PC-3 (cell line): ENCODE data around the gene AKAP13. TPM values are rescaled to one million over a fixed set of nuclear protein-coding genes. Genes with fewer than 3 reads are reported as not detected.

Experiments
- ATAC-seq: fragments of 200-7000 bp; cut with Tn5 transposase; 2 replicates; pipeline ENCODE4 v1.9.1; 2020; ENCODE audit warnings: mild to moderate bottlenecking, moderate library complexity
- BruUV-seq: library from RNA; stranded (reverse); fragments of 400-500 nt; replicated peaks from 2 replicates; lab custom pipeline; 2021; lab: Mats Ljungman, UMichigan
- CTCF ChIA-PET: fragments of 300-600 bp; sonication (Branson Sonifier 250); formaldehyde crosslinking; loops from one replicate; lab custom pipeline; 2022; ENCODE audit warnings: antibody characterized with exemption; lab: Charles Lee
- POLR2A ChIA-PET: fragments of 300-600 bp; sonication (Branson Sonifier 250); formaldehyde crosslinking; loops from one replicate; lab custom pipeline; 2022; ENCODE audit warnings: antibody characterized with exemption; ENCODE audit not compliant: unreplicated experiment; lab: Charles Lee
- DNase-seq: peaks from one replicate; pipeline ENCODE4 v3.0.0-alpha.2; 2015
- H2AFZ ChIP-seq: fragments of 300-600 bp; sonication (generic); 2 replicates; pipeline ENCODE4 v1.6.0; 2016; ENCODE audit warnings: antibody characterized with exemption, low read length
- H3F3A ChIP-seq: fragments of 300-600 bp; sonication (generic); one replicate; pipeline ENCODE4 v1.6.0; 2017; ENCODE audit warnings: antibody characterized with exemption, low read length, control low read depth, mild to moderate bottlenecking; ENCODE audit not compliant: unreplicated experiment
- H3K27ac ChIP-seq: fragments of 300-600 bp; sonication (generic); 2 replicates; pipeline ENCODE4 v1.5.1; 2016; ENCODE audit warnings: mild to moderate bottlenecking, low read length
- H3K27me3 ChIP-seq: fragments of 300-600 bp; sonication (generic); 2 replicates; pipeline ENCODE4 v1.6.1; 2016; ENCODE audit warnings: low read length, mixed read lengths
- H3K36me3 ChIP-seq: fragments of 300-600 bp; sonication (generic); 2 replicates; pipeline ENCODE4 v1.6.1; 2016; ENCODE audit warnings: low read depth, mixed run types, low read length, mixed read lengths
- H3K4me1 ChIP-seq: fragments of 300-600 bp; sonication (generic); 2 replicates; pipeline ENCODE4 v1.5.1; 2016; ENCODE audit warnings: low read length; ENCODE audit not compliant: insufficient read depth
- H3K4me2 ChIP-seq: fragments of 300-600 bp; sonication (generic); 2 replicates; pipeline ENCODE4 v1.6.0; 2016; ENCODE audit warnings: low read length
- H3K4me3 ChIP-seq: fragments of 300-600 bp; sonication (generic); 2 replicates; pipeline ENCODE4 v1.5.1; 2016; ENCODE audit warnings: mild to moderate bottlenecking, low read length, mixed read lengths
- H3K79me2 ChIP-seq: fragments of 300-600 bp; sonication (generic); 2 replicates; pipeline ENCODE4 v1.6.1; 2017; ENCODE audit warnings: low read length, mixed read lengths
- H3K9ac ChIP-seq: fragments of 300-600 bp; sonication (generic); 2 replicates; pipeline ENCODE4 v1.6.0; 2016; ENCODE audit warnings: mild to moderate bottlenecking, low read length
- H3K9me2 ChIP-seq: fragments of 300-600 bp; sonication (generic); replicated peaks from 2 replicates; pipeline ENCODE4 v1.6.1; 2016; ENCODE audit warnings: mixed run types, low read length, mixed read lengths
- H3K9me3 ChIP-seq: fragments of 300-600 bp; sonication (generic); 2 replicates; pipeline ENCODE4 v1.6.1; 2016; ENCODE audit warnings: low read length, mixed read lengths
- H4K20me1 ChIP-seq: fragments of 300-600 bp; sonication (generic); 2 replicates; pipeline ENCODE4 v1.6.1; 2016; ENCODE audit warnings: low read length, mixed read lengths
- CTCF ChIP-seq: fragments of 300-600 bp; sonication (generic); conservative IDR thresholded peaks from 2 replicates; pipeline ENCODE4 v1.5.1; 2017; ENCODE audit warnings: antibody characterized with exemption, low read depth, mild to moderate bottlenecking, low read length
- EZH2 ChIP-seq: fragments of 300-600 bp; sonication (generic); IDR thresholded peaks from one replicate; pipeline ENCODE4 v1.6.1; 2017; ENCODE audit warnings: antibody characterized with exemption, mild to moderate bottlenecking, low read length; ENCODE audit not compliant: unreplicated experiment
- EZH2phosphoT487 ChIP-seq: fragments of 300-600 bp; sonication (generic); IDR thresholded peaks from 2 replicates; pipeline ENCODE4 v1.6.1; 2018; ENCODE audit warnings: mild to moderate bottlenecking, antibody characterized with exemption, low read length, borderline replicate concordance
- intact Hi-C: fragments of 100-400 bp; cut with micrococcal nuclease; formaldehyde crosslinking; loops from 2 replicates; pipeline ENCODE4 v1.9.0; 2023
- total RNA-seq: library from RNA; depleted of rRNA; stranded (reverse); fragments of >200 nt; gene quantifications from 2 replicates; pipeline ENCODE4 v1.2.3, GENCODE V29; 2014

Gene AKAP13
- total RNA-seq, 1 experiment from 2014 or later = 36.8 TPM

- H3F3A ChIP-seq = no peaks in the 10 kb centered on the region
- H2AFZ ChIP-seq = no peak overlapping the region
- H4K20me1 ChIP-seq = peaks cover 53% of the 10 kb centered on the region
- no peaks in the 10 kb centered on the region for H3K36me3 ChIP-seq
- CTCF ChIA-PET = no interaction called here
- ATAC-seq (no peak), DNase-seq (no peak)
- H3K9ac ChIP-seq = no peak overlapping the region
- H3K27me3 ChIP-seq = no peaks in the 10 kb centered on the region
- POLR2A ChIA-PET = no interaction called here
- H3K4me1 ChIP-seq = peaks cover 47% of the 10 kb centered on the region
- no peak overlapping the region for H3K27ac ChIP-seq
- no TSS peak for BruUV-seq
- TF ChIP-seq EZH2 (no peak), EZH2phosphoT487 (no peak), CTCF (no peak)
- no peak overlapping the region for H3K4me2 ChIP-seq
- no peaks in the 10 kb centered on the region for H3K9me3 ChIP-seq
- H3K9me2 ChIP-seq = no peaks in the 10 kb centered on the region
- no peak overlapping the region for H3K4me3 ChIP-seq
- intact Hi-C loops = no loop called here
- H3K79me2 ChIP-seq = peaks cover 100% of the 10 kb centered on the region
Measured at GRCh38 chr15:85393210-85393609, 12.8 kb downstream of the AKAP13 start.

- ATAC-seq (peak; percentile 61), DNase-seq (peak; percentile 46)
- 0 out of 2 replicates have a peak overlapping the region, but pooled peaks have one; percentile 0 for H3K4me3 ChIP-seq
- H3K27ac ChIP-seq = peak overlapping the region; percentile 23
- H3K79me2 ChIP-seq = peaks cover 97% of the 10 kb centered on the region
- no peaks in the 10 kb centered on the region for H3K27me3 ChIP-seq
- POLR2A ChIA-PET = interaction anchor here (0.6 kb wide), 1 partner anchor 19 kb away, joined by 7 read pairs; no protein-coding TSS in a partner anchor
- H3K36me3 ChIP-seq = no peaks in the 10 kb centered on the region
- H3K9me2 ChIP-seq = no peaks in the 10 kb centered on the region
- BruUV-seq = no TSS peak
- H3K4me2 ChIP-seq = peak overlapping the region; percentile 27
- H4K20me1 ChIP-seq = peaks cover 51% of the 10 kb centered on the region
- TF ChIP-seq CTCF (no peak), EZH2 (no peak), EZH2phosphoT487 (no peak)
- H3K4me1 ChIP-seq = peaks cover 47% of the 10 kb centered on the region
- intact Hi-C loops = no loop called here
- no peaks in the 10 kb centered on the region for H3K9me3 ChIP-seq
- no peak overlapping the region for H3K9ac ChIP-seq
- no peak overlapping the region for H2AFZ ChIP-seq
- H3F3A ChIP-seq = no peaks in the 10 kb centered on the region
- CTCF ChIA-PET = no interaction called here
Measured at GRCh38 chr15:85394554-85395333, 14.3 kb downstream of the AKAP13 start.

GRCh38 chr15:85396554-85396953, 16.2 kb downstream of the AKAP13 start:
- H4K20me1 ChIP-seq = peaks cover 50% of the 10 kb centered on the region
- no peaks in the 10 kb centered on the region for H3K9me2 ChIP-seq
- no peak for ATAC-seq
- POLR2A ChIA-PET = no interaction called here
- peaks cover 95% of the 10 kb centered on the region for H3K79me2 ChIP-seq
- H3K9me3 ChIP-seq = no peaks in the 10 kb centered on the region
- intact Hi-C loops = no loop called here
- CTCF ChIA-PET = interaction anchor here (0.6 kb wide), 1 partner anchor 11 kb away, joined by 3 read pairs; no protein-coding TSS in a partner anchor
- no peak for TF ChIP-seq EZH2phosphoT487
- no peak for TF ChIP-seq EZH2
- no peak for TF ChIP-seq CTCF
- no peak overlapping the region for H3K4me2 ChIP-seq
- H3K9ac ChIP-seq = no peak overlapping the region
- H3K4me1 ChIP-seq = peaks cover 58% of the 10 kb centered on the region
- no peak for DNase-seq
- no peak overlapping the region for H3K27ac ChIP-seq
- H2AFZ ChIP-seq = no peak overlapping the region
- H3F3A ChIP-seq = no peaks in the 10 kb centered on the region
- BruUV-seq = no TSS peak
- H3K27me3 ChIP-seq = no peaks in the 10 kb centered on the region
- no peak overlapping the region for H3K4me3 ChIP-seq
- no peaks in the 10 kb centered on the region for H3K36me3 ChIP-seq
